SK-N-DZ (cell line): ENCODE measurements around the gene NLGN1.

Source experiments
- DNase-seq: peaks from one replicate; pipeline ENCODE4 v3.0.0-alpha.2; 2015; ENCODE audit warnings: low spot score

The NLGN1 gene

GRCh38 chr3:173709026-173709425 is 311.5 kb downstream of the NLGN1 start:
- DNase-seq = no peak

GRCh38 chr3:173711619-173712018 is 314.1 kb downstream of the NLGN1 start:
- DNase-seq = no peak

- no peak for DNase-seq
Observed at GRCh38 chr3:173719585-173719984, 322.0 kb downstream of the NLGN1 start.

GRCh38 chr3:173725507-173725906 is 328.0 kb downstream of the NLGN1 start:
- no peak for DNase-seq

GRCh38 chr3:173730391-173730790 is 332.8 kb downstream of the NLGN1 start:
- DNase-seq = no peak

GRCh38 chr3:173732237-173732636 is 334.7 kb downstream of the NLGN1 start:
- DNase-seq = peak; percentile 33

- DNase-seq = peak; percentile 49
Observed at GRCh38 chr3:173733029-173733652, 335.6 kb downstream of the NLGN1 start.

GRCh38 chr3:173734473-173734872 is 336.9 kb downstream of the NLGN1 start:
- no peak for DNase-seq

- no peak for DNase-seq
Observed at GRCh38 chr3:173734895-173735294, 337.4 kb downstream of the NLGN1 start.

GRCh38 chr3:173735841-173736240 is 338.3 kb downstream of the NLGN1 start:
- no peak for DNase-seq

GRCh38 chr3:173737167-173737808 is 339.7 kb downstream of the NLGN1 start:
- no peak for DNase-seq

GRCh38 chr3:173739726-173740125 is 342.2 kb downstream of the NLGN1 start:
- DNase-seq = no peak

- DNase-seq = no peak
Observed at GRCh38 chr3:173742491-173742890, 344.9 kb downstream of the NLGN1 start.

- no peak for DNase-seq
Observed at GRCh38 chr3:173743111-173743510, 345.6 kb downstream of the NLGN1 start.

GRCh38 chr3:173743516-173743915 is 346.0 kb downstream of the NLGN1 start:
- no peak for DNase-seq

GRCh38 chr3:173744479-173744878 is 346.9 kb downstream of the NLGN1 start:
- no peak for DNase-seq

GRCh38 chr3:173744895-173745294 is 347.4 kb downstream of the NLGN1 start:
- no peak for DNase-seq

- DNase-seq = no peak
Observed at GRCh38 chr3:173745952-173746682, 348.6 kb downstream of the NLGN1 start.

GRCh38 chr3:173747427-173747826 is 349.9 kb downstream of the NLGN1 start:
- no peak for DNase-seq

GRCh38 chr3:173748105-173748504 is 350.6 kb downstream of the NLGN1 start:
- DNase-seq = no peak

- peak; percentile 47 for DNase-seq
Observed at GRCh38 chr3:173750095-173750494, 352.6 kb downstream of the NLGN1 start.

GRCh38 chr3:173750591-173750990 is 353.0 kb downstream of the NLGN1 start:
- no peak for DNase-seq

- DNase-seq = no peak
Observed at GRCh38 chr3:173753593-173753992, 356.0 kb downstream of the NLGN1 start.
